OCI-LY1 (cell line): Measurements from ENCODE around the gene USP5.
"Not testable (repeated sequence)": the region's sequence is repeated elsewhere in the genome, so short reads cannot be mapped to it uniquely, and the experiment has no call there.

Source experiments
- H2AFZ ChIP-seq: fragments of 200-600 bp; sonication (generic), shearing (Covaris generic); 2 replicates; pipeline ENCODE4 v1.6.0; 2014; ENCODE audit warnings: antibody characterized with exemption, mild to moderate bottlenecking, low read length
- H3F3A ChIP-seq: fragments of 200-600 bp; sonication (generic), shearing (Covaris generic); 2 replicates; pipeline ENCODE4 v1.6.0; 2014; ENCODE audit warnings: mild to moderate bottlenecking, antibody characterized with exemption, low read length, moderate library complexity; ENCODE audit not compliant: insufficient read depth
- H3K27ac ChIP-seq: fragments of 200-600 bp; sonication (generic); 2 replicates; pipeline ENCODE4 v1.5.1; 2014; ENCODE audit warnings: low read length, mixed run types, mild to moderate bottlenecking, low read depth; ENCODE audit not compliant: poor library complexity, severe bottlenecking
- H3K27me3 ChIP-seq: fragments of 200-600 bp; sonication (generic); 2 replicates; pipeline ENCODE4 v1.6.0; 2014; ENCODE audit warnings: antibody characterized with exemption, mild to moderate bottlenecking, low read length, moderate library complexity; ENCODE audit not compliant: insufficient read depth
- H3K36me3 ChIP-seq: fragments of 200-600 bp; sonication (generic); 2 replicates; pipeline ENCODE4 v1.6.1; 2014; ENCODE audit warnings: mild to moderate bottlenecking, antibody characterized with exemption, low read length, moderate library complexity, mixed read lengths; ENCODE audit not compliant: insufficient read depth
- H3K4me1 ChIP-seq: fragments of 200-600 bp; sonication (generic); 2 replicates; pipeline ENCODE4 v1.5.1; 2014; ENCODE audit warnings: mild to moderate bottlenecking, low read length, moderate library complexity; ENCODE audit not compliant: insufficient read depth, severe bottlenecking
- H3K4me2 ChIP-seq: fragments of 200-600 bp; sonication (generic), shearing (Covaris generic); 2 replicates; pipeline ENCODE4 v1.6.1; 2014; ENCODE audit warnings: low read length
- H3K4me3 ChIP-seq: fragments of 200-600 bp; sonication (generic); 2 replicates; pipeline ENCODE4 v1.5.1; 2014; ENCODE audit warnings: low read length, low read depth, mild to moderate bottlenecking, mixed read lengths; ENCODE audit not compliant: poor library complexity, severe bottlenecking
- H3K79me2 ChIP-seq: fragments of 200-600 bp; shearing (Covaris generic); 2 replicates; pipeline ENCODE4 v1.6.1; 2016; ENCODE audit warnings: mixed run types, low read length, mixed read lengths; ENCODE audit not compliant: insufficient read depth
- H3K9ac ChIP-seq: fragments of 200-600 bp; sonication (generic), shearing (Covaris generic); 2 replicates; pipeline ENCODE4 v1.6.1; 2014; ENCODE audit warnings: mild to moderate bottlenecking, low read length, mixed read lengths
- H3K9me2 ChIP-seq: fragments of 200-600 bp; sonication (generic), shearing (Covaris generic); 2 replicates; pipeline ENCODE4 v1.6.1; 2014; ENCODE audit warnings: low read depth, mild to moderate bottlenecking, low read length, mixed read lengths
- H3K9me3 ChIP-seq: fragments of 200-600 bp; shearing (Covaris generic); 2 replicates; pipeline ENCODE4 v1.6.1; 2014; ENCODE audit warnings: low read length, mixed read lengths
- H4K20me1 ChIP-seq: fragments of 200-600 bp; sonication (generic), shearing (Covaris generic); 2 replicates; pipeline ENCODE4 v1.6.0; 2016; ENCODE audit warnings: mild to moderate bottlenecking, low read length; ENCODE audit not compliant: insufficient read depth
- EZH2 ChIP-seq: fragments of 200-600 bp; sonication (generic), shearing (Covaris generic); IDR thresholded peaks from 2 replicates; pipeline ENCODE4 v1.8.0; 2017; ENCODE audit warnings: borderline replicate concordance, mixed run types, mild to moderate bottlenecking, antibody characterized with exemption, low read length, moderate library complexity, mixed read lengths
- TF ChIP-seq, protein P1 (sequence below): fragments of 200-600 bp; sonication (generic), shearing (Covaris generic); IDR thresholded peaks from 2 replicates; pipeline ENCODE4 v1.5.1; 2017; ENCODE audit warnings: mild to moderate bottlenecking, antibody characterized with exemption, low read length, moderate library complexity, mixed read lengths

The USP5 gene

DNA sequence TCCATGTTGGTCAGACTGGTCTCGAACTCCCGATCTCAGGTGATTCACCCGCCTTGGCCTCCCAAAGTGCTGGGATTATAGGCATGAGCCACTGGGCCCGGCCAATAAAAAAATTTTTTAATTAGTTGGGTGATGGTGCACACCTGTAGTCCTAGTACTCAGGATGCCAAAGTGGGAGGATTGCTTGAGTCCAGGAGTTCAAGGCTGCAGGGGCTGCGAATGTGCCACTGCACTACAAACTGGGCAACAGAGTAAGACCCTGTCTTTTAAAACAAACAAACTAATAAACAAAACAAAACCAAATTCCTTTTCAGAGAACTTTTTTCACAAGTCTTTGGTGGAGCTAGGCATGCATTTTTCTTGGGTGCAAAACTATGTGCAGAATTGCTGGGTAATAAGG lies 31.3 kb downstream of the USP5 start:
- no peaks in the 10 kb centered on the region for H4K20me1 ChIP-seq
- peaks cover 17% of the 10 kb centered on the region for H3K36me3 ChIP-seq
- H3K4me2 ChIP-seq: no peak overlapping the region
- no peaks in the 10 kb centered on the region for H3F3A ChIP-seq
- no peak overlapping the region for H3K27ac ChIP-seq
- TF ChIP-seq, protein P1, sequence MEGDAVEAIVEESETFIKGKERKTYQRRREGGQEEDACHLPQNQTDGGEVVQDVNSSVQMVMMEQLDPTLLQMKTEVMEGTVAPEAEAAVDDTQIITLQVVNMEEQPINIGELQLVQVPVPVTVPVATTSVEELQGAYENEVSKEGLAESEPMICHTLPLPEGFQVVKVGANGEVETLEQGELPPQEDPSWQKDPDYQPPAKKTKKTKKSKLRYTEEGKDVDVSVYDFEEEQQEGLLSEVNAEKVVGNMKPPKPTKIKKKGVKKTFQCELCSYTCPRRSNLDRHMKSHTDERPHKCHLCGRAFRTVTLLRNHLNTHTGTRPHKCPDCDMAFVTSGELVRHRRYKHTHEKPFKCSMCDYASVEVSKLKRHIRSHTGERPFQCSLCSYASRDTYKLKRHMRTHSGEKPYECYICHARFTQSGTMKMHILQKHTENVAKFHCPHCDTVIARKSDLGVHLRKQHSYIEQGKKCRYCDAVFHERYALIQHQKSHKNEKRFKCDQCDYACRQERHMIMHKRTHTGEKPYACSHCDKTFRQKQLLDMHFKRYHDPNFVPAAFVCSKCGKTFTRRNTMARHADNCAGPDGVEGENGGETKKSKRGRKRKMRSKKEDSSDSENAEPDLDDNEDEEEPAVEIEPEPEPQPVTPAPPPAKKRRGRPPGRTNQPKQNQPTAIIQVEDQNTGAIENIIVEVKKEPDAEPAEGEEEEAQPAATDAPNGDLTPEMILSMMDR: no peak
- TF ChIP-seq EZH2: no peak
- no peaks in the 10 kb centered on the region for H3K4me1 ChIP-seq
- no peak overlapping the region for H3K9ac ChIP-seq
- no peak overlapping the region for H2AFZ ChIP-seq
- no peaks in the 10 kb centered on the region for H3K79me2 ChIP-seq
- no peaks in the 10 kb centered on the region for H3K9me2 ChIP-seq
- H3K27me3 ChIP-seq: no peaks in the 10 kb centered on the region
- H3K9me3 ChIP-seq: no peaks in the 10 kb centered on the region
- H3K4me3 ChIP-seq: no peak overlapping the region

DNA sequence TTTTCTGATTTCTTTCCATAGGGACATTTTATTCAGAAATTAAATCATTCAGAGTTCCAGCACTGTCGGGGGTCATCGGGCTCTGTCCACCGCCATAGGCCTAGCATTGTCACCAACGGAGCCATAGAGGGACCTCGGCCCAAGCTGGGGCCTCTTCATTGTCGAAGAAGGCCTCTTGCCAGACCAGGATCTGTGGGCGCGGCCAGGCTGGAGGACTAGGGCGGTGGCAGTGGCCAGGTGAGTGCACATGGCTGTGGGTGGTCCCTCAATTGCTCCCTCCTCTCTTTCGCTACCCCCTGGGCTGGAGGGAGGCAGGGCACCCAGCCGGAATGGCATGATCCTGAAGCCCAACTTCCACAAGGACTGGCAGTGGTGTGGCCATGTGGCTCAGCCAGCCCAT lies 31.7 kb downstream of the USP5 start:
- no peaks in the 10 kb centered on the region for H4K20me1 ChIP-seq
- H3K36me3 ChIP-seq: peaks cover 17% of the 10 kb centered on the region
- H3K9ac ChIP-seq: no peak overlapping the region
- H3K4me1 ChIP-seq: no peaks in the 10 kb centered on the region
- no peaks in the 10 kb centered on the region for H3K9me3 ChIP-seq
- H3K9me2 ChIP-seq: no peaks in the 10 kb centered on the region
- H2AFZ ChIP-seq: no peak overlapping the region
- H3K27ac ChIP-seq: no peak overlapping the region
- no peaks in the 10 kb centered on the region for H3K27me3 ChIP-seq
- H3K4me2 ChIP-seq: no peak overlapping the region
- no peaks in the 10 kb centered on the region for H3K79me2 ChIP-seq
- no peak overlapping the region for H3K4me3 ChIP-seq
- TF ChIP-seq, protein P1: no peak
- TF ChIP-seq EZH2: no peak
- no peaks in the 10 kb centered on the region for H3F3A ChIP-seq

DNA sequence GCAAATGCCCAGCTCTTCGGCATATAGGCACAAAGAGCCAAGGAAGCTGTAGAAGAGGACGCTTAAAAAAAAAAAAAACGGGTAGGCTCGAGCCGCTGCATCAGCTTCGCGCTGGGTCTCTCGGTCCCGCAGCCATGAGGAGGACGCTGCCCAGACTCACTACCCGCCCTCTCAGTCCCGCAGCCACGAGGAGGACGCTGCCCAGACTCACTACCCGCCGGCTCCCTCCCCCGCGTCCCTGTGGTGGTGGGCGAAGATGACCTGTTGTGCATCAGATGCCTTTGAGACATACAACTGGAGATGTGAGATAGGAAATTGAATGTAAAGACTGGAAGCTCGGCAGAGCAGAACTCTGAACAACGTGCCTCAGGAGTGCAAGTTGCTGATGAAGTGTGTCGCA lies 32.6 kb downstream of the USP5 start:
- H3K9me2 ChIP-seq: no peaks in the 10 kb centered on the region
- H3K4me1 ChIP-seq: no peaks in the 10 kb centered on the region
- no peak overlapping the region for H3K9ac ChIP-seq
- no peak overlapping the region for H3K4me2 ChIP-seq
- no peaks in the 10 kb centered on the region for H3K9me3 ChIP-seq
- no peaks in the 10 kb centered on the region for H4K20me1 ChIP-seq
- H3K79me2 ChIP-seq: no peaks in the 10 kb centered on the region
- no peak overlapping the region for H3K4me3 ChIP-seq
- H2AFZ ChIP-seq: no peak overlapping the region
- TF ChIP-seq, protein P1: no peak
- no peak for TF ChIP-seq EZH2
- no peaks in the 10 kb centered on the region for H3K27me3 ChIP-seq
- H3K36me3 ChIP-seq: peaks cover 17% of the 10 kb centered on the region
- no peaks in the 10 kb centered on the region for H3F3A ChIP-seq
- H3K27ac ChIP-seq: no peak overlapping the region

DNA sequence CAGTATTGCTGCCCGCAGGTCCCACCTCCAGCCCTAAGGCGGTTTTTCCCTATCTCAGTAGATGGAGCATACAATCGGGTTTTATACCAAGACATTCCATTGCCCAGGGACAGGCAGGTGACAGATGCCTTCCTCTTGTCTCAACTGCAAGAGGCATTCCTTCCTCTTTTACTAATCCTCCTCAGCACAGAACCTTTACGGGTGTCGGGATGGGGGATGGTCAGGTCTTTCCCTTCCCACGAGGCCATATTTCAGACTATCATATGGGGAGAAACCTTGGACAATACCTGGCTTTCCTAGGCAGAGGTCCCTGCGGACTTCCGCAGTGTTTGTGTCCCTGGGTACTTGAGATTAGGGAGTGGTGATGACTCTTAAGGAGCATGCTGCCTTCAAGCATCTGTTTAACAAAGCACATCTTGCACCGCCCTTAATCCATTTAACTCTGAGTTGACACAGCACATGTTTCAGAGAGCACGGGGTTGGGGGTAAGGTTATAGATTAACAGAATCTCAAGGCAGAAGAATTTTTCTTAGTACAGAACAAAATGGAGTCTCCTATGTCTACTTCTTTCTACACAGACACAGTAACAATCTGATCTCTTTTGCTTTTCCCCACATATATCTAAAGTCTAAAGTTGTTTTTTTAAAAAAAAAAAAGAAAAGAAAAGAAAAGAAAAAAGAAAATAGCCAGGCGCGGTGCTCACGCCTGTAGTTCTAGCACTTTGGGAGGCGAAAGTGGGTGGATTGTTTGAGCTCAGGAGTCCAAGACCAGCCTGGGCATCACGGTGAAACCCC lies 34.5 kb downstream of the USP5 start:
- not testable (repeated sequence) for H3K9ac ChIP-seq, H2AFZ ChIP-seq, H3K27me3 ChIP-seq, H3K27ac ChIP-seq, H3K4me1 ChIP-seq, H4K20me1 ChIP-seq, H3K4me2 ChIP-seq, H3K79me2 ChIP-seq, H3K9me3 ChIP-seq, H3F3A ChIP-seq, H3K4me3 ChIP-seq, H3K9me2 ChIP-seq
- H3K36me3 ChIP-seq: peaks cover 17% of the 10 kb centered on the region
